Measurements from ENCODE around the gene FAM53B. TPM values are rescaled to one million over a fixed set of nuclear protein-coding genes. Genes with fewer than 3 reads are reported as not detected.

The FAM53B gene
- total RNA-seq, 2 experiments from 2014 or later: 33.5 to 45.5 TPM

- Mint-ChIP-seq H3K4me3 (no peak overlapping the region), H3K9me3 (ENCODE audit: low read depth) (no peaks in the 10 kb centered on the region), H3K36me3 (no peaks in the 10 kb centered on the region), H3K27ac (no peak overlapping the region), H3K4me1 (peaks cover 36% of the 10 kb centered on the region), H3K27me3 (no peaks in the 10 kb centered on the region)
- no peak for DNase-seq
- CTCF ChIA-PET: no interaction called here
- no peak for ATAC-seq
These were observed 134.5 kb downstream of the FAM53B start for GRCh38 chr10:124609698-124610097.

- no peak for ATAC-seq
These were observed 136.0 kb downstream of the FAM53B start for GRCh38 chr10:124608093-124608721.

GRCh38 chr10:124607693-124608092, 136.5 kb downstream of the FAM53B start:
- H3K27ac Mint-ChIP-seq: no peak overlapping the region
- DNase-seq (no peak), ATAC-seq (no peak)
- H3K4me1 Mint-ChIP-seq: peaks cover 20% of the 10 kb centered on the region
- H3K4me3 Mint-ChIP-seq: no peak overlapping the region
- H3K9me3 Mint-ChIP-seq (ENCODE audit: low read depth): no peaks in the 10 kb centered on the region
- CTCF ChIA-PET: no interaction called here
- H3K36me3 Mint-ChIP-seq: no peaks in the 10 kb centered on the region
- H3K27me3 Mint-ChIP-seq: no peaks in the 10 kb centered on the region

More at GRCh38 chr10:124608093-124608721, 136.0 kb downstream of the FAM53B start:
- no peaks in the 10 kb centered on the region for H3K27me3 Mint-ChIP-seq
- H3K9me3 Mint-ChIP-seq (ENCODE audit: low read depth): no peaks in the 10 kb centered on the region
- DNase-seq: no peak
- H3K27ac Mint-ChIP-seq: no peak overlapping the region
- no peaks in the 10 kb centered on the region for H3K36me3 Mint-ChIP-seq
- H3K4me1 Mint-ChIP-seq: peaks cover 24% of the 10 kb centered on the region
- CTCF ChIA-PET: no interaction called here
- no peak overlapping the region for H3K4me3 Mint-ChIP-seq

- Mint-ChIP-seq H3K4me3 (no peak overlapping the region), H3K27me3 (no peaks in the 10 kb centered on the region), H3K9me3 (ENCODE audit: low read depth) (no peaks in the 10 kb centered on the region), H3K27ac (no peak overlapping the region), H3K36me3 (no peaks in the 10 kb centered on the region), H3K4me1 (peaks cover 11% of the 10 kb centered on the region)
- ATAC-seq (no peak), DNase-seq (no peak)
- CTCF ChIA-PET: no interaction called here
These were observed 137.4 kb downstream of the FAM53B start for GRCh38 chr10:124606822-124607221.

GRCh38 chr10:124605856-124606812, 138.0 kb downstream of the FAM53B start:
- CTCF ChIA-PET: no interaction called here
- Mint-ChIP-seq H3K27ac (no peak overlapping the region), H3K9me3 (ENCODE audit: low read depth) (no peaks in the 10 kb centered on the region), H3K4me3 (no peak overlapping the region), H3K4me1 (peaks cover 4% of the 10 kb centered on the region), H3K36me3 (no peaks in the 10 kb centered on the region), H3K27me3 (no peaks in the 10 kb centered on the region)
- ATAC-seq: no peak
- no peak for DNase-seq

DNA sequence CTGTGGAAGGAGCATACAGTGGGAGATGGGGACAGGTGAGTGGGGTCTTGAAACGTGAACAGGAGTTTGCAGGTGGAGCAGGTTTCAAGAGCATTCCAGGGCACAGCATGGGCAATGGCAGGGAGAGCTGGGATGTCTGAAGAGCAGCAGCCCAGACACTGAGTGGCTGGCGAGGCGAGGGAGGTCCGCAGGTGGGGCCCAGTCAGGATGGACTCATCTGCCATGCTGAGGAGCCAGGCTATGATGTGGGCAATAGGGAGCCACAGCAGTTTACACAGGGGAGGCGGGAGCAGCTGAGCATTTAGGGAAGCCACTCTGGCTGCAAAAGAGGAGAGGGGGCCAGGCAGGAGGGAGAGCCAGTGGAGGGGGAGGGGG, 138.7 kb downstream of the FAM53B start:
- Mint-ChIP-seq H3K4me3 (no peak overlapping the region), H3K27ac (no peak overlapping the region), H3K4me1 (peaks cover 2% of the 10 kb centered on the region), H3K27me3 (no peaks in the 10 kb centered on the region), H3K36me3 (no peaks in the 10 kb centered on the region), H3K9me3 (ENCODE audit: low read depth) (no peaks in the 10 kb centered on the region)
- no peak for ATAC-seq
- CTCF ChIA-PET: no interaction called here
- DNase-seq: no peak

DNA sequence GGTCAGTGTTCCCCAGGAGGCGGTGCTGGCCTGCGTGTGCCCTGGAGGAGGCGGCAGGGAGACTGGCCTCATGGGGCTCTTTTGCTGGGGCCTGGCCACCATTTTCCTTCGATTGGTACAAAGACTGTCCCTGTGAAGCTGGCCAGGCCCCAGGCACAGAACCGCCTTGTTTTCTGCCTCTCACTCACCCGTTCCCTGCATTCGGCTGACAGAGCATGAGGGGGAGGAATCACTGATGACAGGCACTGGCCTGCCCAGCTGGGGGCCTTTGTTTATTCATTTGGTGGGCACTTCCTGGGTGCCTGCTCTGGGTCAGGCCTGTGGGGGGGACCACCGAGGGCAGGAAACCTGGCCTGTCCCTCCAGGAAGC, 139.2 kb downstream of the FAM53B start:
- no peaks in the 10 kb centered on the region for H3K9me3 Mint-ChIP-seq (ENCODE audit: low read depth)
- no peaks in the 10 kb centered on the region for H3K36me3 Mint-ChIP-seq
- CTCF ChIA-PET: no interaction called here
- H3K27ac Mint-ChIP-seq: no peak overlapping the region
- H3K27me3 Mint-ChIP-seq: no peaks in the 10 kb centered on the region
- DNase-seq (no peak), ATAC-seq (no peak)
- H3K4me1 Mint-ChIP-seq: peaks cover 1% of the 10 kb centered on the region
- H3K4me3 Mint-ChIP-seq: no peak overlapping the region

- H3K4me1 Mint-ChIP-seq: no peaks in the 10 kb centered on the region
- DNase-seq (no peak), ATAC-seq (no peak)
- no peaks in the 10 kb centered on the region for H3K27me3 Mint-ChIP-seq
- no peak overlapping the region for H3K27ac Mint-ChIP-seq
- CTCF ChIA-PET: no interaction called here
- no peaks in the 10 kb centered on the region for H3K9me3 Mint-ChIP-seq (ENCODE audit: low read depth)
- no peaks in the 10 kb centered on the region for H3K36me3 Mint-ChIP-seq
- H3K4me3 Mint-ChIP-seq: no peak overlapping the region
These were observed 139.8 kb downstream of the FAM53B start for GRCh38 chr10:124604214-124605000.

DNA sequence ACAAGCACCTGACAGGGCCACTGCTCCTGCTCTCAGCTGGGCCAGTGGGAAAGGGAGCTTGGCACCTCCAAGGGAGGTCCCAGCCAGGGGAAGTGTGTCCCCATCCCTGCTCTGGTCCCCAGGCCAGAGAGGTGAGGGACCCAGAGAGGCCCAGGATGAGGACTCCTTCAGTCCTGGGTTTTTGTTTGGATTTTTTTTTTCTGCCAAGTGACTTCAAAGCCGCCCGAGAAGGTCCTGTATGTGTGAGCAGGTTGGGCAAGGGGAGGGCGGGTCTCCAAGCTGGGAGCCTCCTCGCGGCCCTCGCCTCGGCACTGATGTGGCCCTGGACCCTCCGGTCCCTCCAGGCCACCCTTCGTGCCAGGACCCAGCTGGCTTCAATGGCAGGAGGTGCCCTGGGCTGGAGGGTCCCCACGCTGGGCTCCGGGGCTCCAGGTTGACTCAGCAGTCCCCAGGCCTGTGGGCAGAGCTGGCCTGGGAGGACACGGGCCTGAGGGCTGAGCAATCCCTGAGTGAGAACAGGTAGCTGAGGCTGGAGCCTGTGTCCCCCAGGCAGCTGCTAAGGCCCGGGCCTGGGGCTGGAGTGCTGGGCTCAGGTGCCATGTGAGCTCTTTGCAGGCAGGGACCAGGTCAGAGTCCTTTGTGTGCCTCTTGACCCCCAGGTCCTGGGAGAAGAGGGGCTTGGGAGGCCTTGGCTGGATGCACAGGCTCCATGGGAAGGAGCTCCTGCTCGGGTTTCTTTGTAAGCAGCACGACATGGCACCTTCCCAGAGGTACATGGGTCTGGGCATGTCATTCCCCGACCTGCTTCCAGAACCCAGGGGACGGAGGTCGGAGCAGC, 140.6 kb downstream of the FAM53B start:
- Mint-ChIP-seq H3K9me3 (ENCODE audit: low read depth) (no peaks in the 10 kb centered on the region), H3K4me1 (no peaks in the 10 kb centered on the region), H3K4me3 (no peak overlapping the region), H3K27me3 (no peaks in the 10 kb centered on the region), H3K36me3 (no peaks in the 10 kb centered on the region), H3K27ac (no peak overlapping the region)
- CTCF ChIA-PET: no interaction called here
- ATAC-seq (no peak), DNase-seq (no peak)

GRCh38 chr10:124602646-124603365, 141.4 kb downstream of the FAM53B start:
- Mint-ChIP-seq H3K4me1 (no peaks in the 10 kb centered on the region), H3K9me3 (ENCODE audit: low read depth) (no peaks in the 10 kb centered on the region), H3K27ac (no peak overlapping the region), H3K4me3 (no peak overlapping the region), H3K27me3 (no peaks in the 10 kb centered on the region), H3K36me3 (no peaks in the 10 kb centered on the region)
- DNase-seq (no peak), ATAC-seq (no peak)
- CTCF ChIA-PET: no interaction called here

GRCh38 chr10:124602121-124602561, 142.0 kb downstream of the FAM53B start:
- DNase-seq (no peak), ATAC-seq (no peak)
- H3K36me3 Mint-ChIP-seq: no peaks in the 10 kb centered on the region
- no peak overlapping the region for H3K27ac Mint-ChIP-seq
- H3K27me3 Mint-ChIP-seq: no peaks in the 10 kb centered on the region
- H3K4me1 Mint-ChIP-seq: no peaks in the 10 kb centered on the region
- H3K9me3 Mint-ChIP-seq (ENCODE audit: low read depth): no peaks in the 10 kb centered on the region
- H3K4me3 Mint-ChIP-seq: no peak overlapping the region
- CTCF ChIA-PET: no interaction called here

- CTCF ChIA-PET: interaction anchor here (0.7 kb wide), 1 partner anchor 9 kb away, joined by 3 read pairs; no protein-coding TSS in a partner anchor
- Mint-ChIP-seq H3K27ac (no peak overlapping the region), H3K27me3 (no peaks in the 10 kb centered on the region), H3K36me3 (no peaks in the 10 kb centered on the region), H3K4me1 (no peaks in the 10 kb centered on the region), H3K9me3 (ENCODE audit: low read depth) (no peaks in the 10 kb centered on the region), H3K4me3 (no peak overlapping the region)
- ATAC-seq (no peak), DNase-seq (no peak)
These were observed 142.6 kb downstream of the FAM53B start for GRCh38 chr10:124601431-124602120.

All from activated CD8-positive, alpha-beta memory T cell treated with anti-CD3 and anti-CD28 coated beads, Interleukin-2, amount 10 ng/mL, durations not matched to agents 7 days and 5 days (primary cell).